ENCODE measurements around the gene ERGIC1.

Gene ERGIC1

GRCh38 chr5:172981931-172982330 lies 147.9 kb downstream of the ERGIC1 start:
- no peak overlapping the region for H3K27ac ChIP-seq (ENCODE audit: low read depth, low read length)
- peaks cover 2% of the 10 kb centered on the region for H3K36me3 ChIP-seq (ENCODE audit: control insufficient read depth, insufficient read depth, low read length)
- no peaks in the 10 kb centered on the region for H3K27me3 ChIP-seq (ENCODE audit: control insufficient read depth, insufficient read depth, low read length)
- H3K4me3 ChIP-seq (ENCODE audit: low read length): no peak overlapping the region
- H3K9ac ChIP-seq (ENCODE audit: low read length): no peak overlapping the region
- peaks cover 3% of the 10 kb centered on the region for H3K4me1 ChIP-seq (ENCODE audit: control insufficient read depth, insufficient read depth, low read length)

- H3K9ac ChIP-seq (ENCODE audit: low read length): peak within 1 kb of the TSS; percentile 98
- peaks cover 4% of the 10 kb centered on the region for H3K36me3 ChIP-seq (ENCODE audit: control insufficient read depth, insufficient read depth, low read length)
- peak within 1 kb of the TSS; percentile 95 for H3K27ac ChIP-seq (ENCODE audit: low read depth, low read length)
- H3K4me3 ChIP-seq (ENCODE audit: low read length): peak within 1 kb of the TSS; percentile 99
- peaks cover 3% of the 10 kb centered on the region for H3K4me1 ChIP-seq (ENCODE audit: control insufficient read depth, insufficient read depth, low read length)
- no peaks in the 10 kb centered on the region for H3K27me3 ChIP-seq (ENCODE audit: control insufficient read depth, insufficient read depth, low read length)
These were observed 149.6 kb downstream of the ERGIC1 start, which contains the start of gene ATP6V0E1 for GRCh38 chr5:172983542-172984243. ATP6V0E1 (plus strand) TSS chr5:172983771; CDS start chr5:172983861, 90 bp downstream.

GRCh38 chr5:172984244-172984953 lies 150.3 kb downstream of the ERGIC1 start:
- Histone ChIP-seq H3K4me1 (ENCODE audit: control insufficient read depth, insufficient read depth, low read length) (peaks cover 3% of the 10 kb centered on the region), H3K27me3 (ENCODE audit: control insufficient read depth, insufficient read depth, low read length) (no peaks in the 10 kb centered on the region), H3K36me3 (ENCODE audit: control insufficient read depth, insufficient read depth, low read length) (peaks cover 4% of the 10 kb centered on the region), H3K4me3 (ENCODE audit: low read length) (peak overlapping the region; percentile 99), H3K9ac (ENCODE audit: low read length) (peak overlapping the region; percentile 98), H3K27ac (ENCODE audit: low read depth, low read length) (peak overlapping the region; percentile 95)

- Histone ChIP-seq H3K4me1 (ENCODE audit: control insufficient read depth, insufficient read depth, low read length) (peaks cover 3% of the 10 kb centered on the region), H3K36me3 (ENCODE audit: control insufficient read depth, insufficient read depth, low read length) (peaks cover 4% of the 10 kb centered on the region), H3K27me3 (ENCODE audit: control insufficient read depth, insufficient read depth, low read length) (no peaks in the 10 kb centered on the region), H3K27ac (ENCODE audit: low read depth, low read length) (no peak overlapping the region), H3K9ac (ENCODE audit: low read length) (no peak overlapping the region), H3K4me3 (ENCODE audit: low read length) (no peak overlapping the region)
These were observed 151.5 kb downstream of the ERGIC1 start for GRCh38 chr5:172985596-172985995.

GRCh38 chr5:172988276-172988675 lies 154.2 kb downstream of the ERGIC1 start:
- H3K27ac ChIP-seq (ENCODE audit: low read depth, low read length): no peak overlapping the region
- H3K27me3 ChIP-seq (ENCODE audit: control insufficient read depth, insufficient read depth, low read length): no peaks in the 10 kb centered on the region
- H3K4me1 ChIP-seq (ENCODE audit: control insufficient read depth, insufficient read depth, low read length): peaks cover 3% of the 10 kb centered on the region
- H3K4me3 ChIP-seq (ENCODE audit: low read length): no peak overlapping the region
- H3K36me3 ChIP-seq (ENCODE audit: control insufficient read depth, insufficient read depth, low read length): peaks cover 9% of the 10 kb centered on the region
- H3K9ac ChIP-seq (ENCODE audit: low read length): no peak overlapping the region

- Histone ChIP-seq H3K4me1 (ENCODE audit: control insufficient read depth, insufficient read depth, low read length) (no peaks in the 10 kb centered on the region), H3K27me3 (ENCODE audit: control insufficient read depth, insufficient read depth, low read length) (no peaks in the 10 kb centered on the region), H3K9ac (ENCODE audit: low read length) (no peak overlapping the region), H3K4me3 (ENCODE audit: low read length) (no peak overlapping the region), H3K27ac (ENCODE audit: low read depth, low read length) (no peak overlapping the region), H3K36me3 (ENCODE audit: control insufficient read depth, insufficient read depth, low read length) (peaks cover 10% of the 10 kb centered on the region)
These were observed 156.7 kb downstream of the ERGIC1 start for GRCh38 chr5:172990776-172991175.

- H3K4me1 ChIP-seq (ENCODE audit: control insufficient read depth, insufficient read depth, low read length): no peaks in the 10 kb centered on the region
- H3K27ac ChIP-seq (ENCODE audit: low read depth, low read length): no peak overlapping the region
- no peaks in the 10 kb centered on the region for H3K27me3 ChIP-seq (ENCODE audit: control insufficient read depth, insufficient read depth, low read length)
- H3K36me3 ChIP-seq (ENCODE audit: control insufficient read depth, insufficient read depth, low read length): peaks cover 8% of the 10 kb centered on the region
- no peak overlapping the region for H3K4me3 ChIP-seq (ENCODE audit: low read length)
- no peak overlapping the region for H3K9ac ChIP-seq (ENCODE audit: low read length)
These were observed 160.4 kb downstream of the ERGIC1 start for GRCh38 chr5:172994405-172994804.

- no peak overlapping the region for H3K4me3 ChIP-seq (ENCODE audit: low read length)
- no peaks in the 10 kb centered on the region for H3K4me1 ChIP-seq (ENCODE audit: control insufficient read depth, insufficient read depth, low read length)
- H3K27ac ChIP-seq (ENCODE audit: low read depth, low read length): no peak overlapping the region
- no peaks in the 10 kb centered on the region for H3K27me3 ChIP-seq (ENCODE audit: control insufficient read depth, insufficient read depth, low read length)
- H3K36me3 ChIP-seq (ENCODE audit: control insufficient read depth, insufficient read depth, low read length): peaks cover 1% of the 10 kb centered on the region
- H3K9ac ChIP-seq (ENCODE audit: low read length): no peak overlapping the region
These were observed 165.4 kb downstream of the ERGIC1 start for GRCh38 chr5:172999372-172999973.

- H3K4me3 ChIP-seq (ENCODE audit: low read length): no peak overlapping the region
- no peak overlapping the region for H3K27ac ChIP-seq (ENCODE audit: low read depth, low read length)
- no peaks in the 10 kb centered on the region for H3K36me3 ChIP-seq (ENCODE audit: control insufficient read depth, insufficient read depth, low read length)
- H3K4me1 ChIP-seq (ENCODE audit: control insufficient read depth, insufficient read depth, low read length): no peaks in the 10 kb centered on the region
- no peak overlapping the region for H3K9ac ChIP-seq (ENCODE audit: low read length)
- no peaks in the 10 kb centered on the region for H3K27me3 ChIP-seq (ENCODE audit: control insufficient read depth, insufficient read depth, low read length)
These were observed 165.9 kb downstream of the ERGIC1 start for GRCh38 chr5:172999974-173000373.

GRCh38 chr5:173001229-173001841 lies 167.3 kb downstream of the ERGIC1 start:
- H3K4me1 ChIP-seq (ENCODE audit: control insufficient read depth, insufficient read depth, low read length): no peaks in the 10 kb centered on the region
- no peaks in the 10 kb centered on the region for H3K27me3 ChIP-seq (ENCODE audit: control insufficient read depth, insufficient read depth, low read length)
- no peak overlapping the region for H3K9ac ChIP-seq (ENCODE audit: low read length)
- H3K27ac ChIP-seq (ENCODE audit: low read depth, low read length): no peak overlapping the region
- H3K36me3 ChIP-seq (ENCODE audit: control insufficient read depth, insufficient read depth, low read length): no peaks in the 10 kb centered on the region
- no peak overlapping the region for H3K4me3 ChIP-seq (ENCODE audit: low read length)

Data from rectal smooth muscle tissue (tissue), 1 donor.